H9 (cell line): ENCODE results near the gene FREM1. TPM values are rescaled to one million over a fixed set of nuclear protein-coding genes. Genes with fewer than 3 reads are reported as not detected.

Source experiments
- DNase-seq: peaks from one replicate; pipeline ENCODE4 v3.0.0-alpha.2; 2017
- H2AFZ ChIP-seq: one replicate; pipeline ENCODE4 v1.6.1; 2013; ENCODE audit warnings: mild to moderate bottlenecking, low read length, control low read depth, moderate library complexity
- H2AK5ac ChIP-seq: 2 replicates; pipeline ENCODE4 v1.6.1; 2013; ENCODE audit warnings: low read length, control low read depth, mixed read lengths; ENCODE audit not compliant: insufficient read length
- H2BK120ac ChIP-seq: one replicate; pipeline ENCODE4 v1.6.1; 2013; ENCODE audit warnings: low read depth, mild to moderate bottlenecking, low read length, control low read depth, inconsistent platforms; ENCODE audit not compliant: poor library complexity, severe bottlenecking
- H2BK12ac ChIP-seq: 2 replicates; pipeline ENCODE4 v1.6.1; 2013; ENCODE audit warnings: low read length, control low read depth, mixed read lengths, low read depth; ENCODE audit not compliant: insufficient read length
- H2BK15ac ChIP-seq: 2 replicates; pipeline ENCODE4 v1.6.1; 2013; ENCODE audit warnings: low read depth, low read length, control low read depth
- H2BK20ac ChIP-seq: one replicate; pipeline ENCODE4 v1.6.1; 2013; ENCODE audit warnings: low read depth, mild to moderate bottlenecking, low read length, control low read depth, inconsistent platforms; ENCODE audit not compliant: poor library complexity, severe bottlenecking
- H2BK5ac ChIP-seq: 2 replicates; pipeline ENCODE4 v1.6.1; 2013; ENCODE audit warnings: low read length, control low read depth, mixed read lengths; ENCODE audit not compliant: insufficient read length
- H3K14ac ChIP-seq: 2 replicates; pipeline ENCODE4 v1.6.1; 2013; ENCODE audit warnings: low read length, control low read depth; ENCODE audit not compliant: insufficient read depth
- H3K18ac ChIP-seq: 2 replicates; pipeline ENCODE4 v1.6.1; 2013; ENCODE audit warnings: low read depth, mild to moderate bottlenecking, mixed read lengths, low read length, control low read depth; ENCODE audit not compliant: insufficient read length
- H3K23ac ChIP-seq: 2 replicates; pipeline ENCODE4 v1.6.1; 2013; ENCODE audit warnings: low read length, control low read depth, mixed read lengths, low read depth; ENCODE audit not compliant: insufficient read length
- H3K23me2 ChIP-seq: 2 replicates; pipeline ENCODE4 v1.6.1; 2013; ENCODE audit warnings: low read depth, mild to moderate bottlenecking, mixed read lengths, low read length, control low read depth; ENCODE audit not compliant: insufficient read length, poor library complexity, severe bottlenecking
- H3K27ac ChIP-seq: 2 replicates; pipeline ENCODE4 v1.5.1; 2013; ENCODE audit warnings: low read length, control low read depth, mixed read lengths, low read depth; ENCODE audit not compliant: insufficient read length
- H3K27me3 ChIP-seq: 2 replicates; pipeline ENCODE4 v1.6.1; 2013; ENCODE audit warnings: low read length, control low read depth, inconsistent platforms; ENCODE audit not compliant: insufficient read depth
- H3K4ac ChIP-seq: 2 replicates; pipeline ENCODE4 v1.6.1; 2013; ENCODE audit warnings: low read depth, mild to moderate bottlenecking, control low read depth, inconsistent platforms, low read length, moderate library complexity
- H3K4me1 ChIP-seq: 2 replicates; pipeline ENCODE4 v1.6.1; 2013; ENCODE audit warnings: low read length, control low read depth, inconsistent platforms; ENCODE audit not compliant: insufficient read depth
- H3K4me2 ChIP-seq: 2 replicates; pipeline ENCODE4 v1.6.1; 2013; ENCODE audit warnings: low read length, control low read depth, mixed read lengths; ENCODE audit not compliant: insufficient read length, insufficient read depth
- H3K56ac ChIP-seq: 2 replicates; pipeline ENCODE4 v1.6.1; 2013; ENCODE audit warnings: low read depth, mild to moderate bottlenecking, mixed read lengths, low read length, control low read depth; ENCODE audit not compliant: insufficient read length
- H3K79me1 ChIP-seq: 2 replicates; pipeline ENCODE4 v1.6.1; 2013; ENCODE audit warnings: low read depth, mild to moderate bottlenecking, moderate library complexity, low read length, control low read depth, inconsistent platforms; ENCODE audit not compliant: insufficient read depth, poor library complexity, severe bottlenecking
- H3K79me2 ChIP-seq: 2 replicates; pipeline ENCODE4 v1.6.1; 2013; ENCODE audit warnings: low read length, control low read depth, inconsistent platforms; ENCODE audit not compliant: insufficient read depth
- H3K9ac ChIP-seq: 2 replicates; pipeline ENCODE4 v1.6.1; 2013; ENCODE audit warnings: low read length, control low read depth, mixed read lengths; ENCODE audit not compliant: insufficient read length; ENCODE audit errors: extremely low read depth
- H3K9me3 ChIP-seq: one replicate; pipeline ENCODE4 v1.6.1; 2013; ENCODE audit warnings: low read depth, low read length, inconsistent platforms; ENCODE audit not compliant: control insufficient read depth
- H3T11ph ChIP-seq: one replicate; pipeline ENCODE4 v1.6.1; 2013; ENCODE audit warnings: mild to moderate bottlenecking, low read length, control low read depth, inconsistent platforms
- H4K20me1 ChIP-seq: one replicate; pipeline ENCODE4 v1.6.1; 2013; ENCODE audit not compliant: control insufficient read depth, insufficient read length, insufficient read depth
- H4K5ac ChIP-seq: 2 replicates; pipeline ENCODE4 v1.6.1; 2013; ENCODE audit warnings: low read depth, mild to moderate bottlenecking, mixed read lengths, low read length, control low read depth; ENCODE audit not compliant: insufficient read length
- H4K8ac ChIP-seq: replicated peaks from 2 replicates; pipeline ENCODE4 v1.6.1; 2013; ENCODE audit warnings: low read length, control low read depth, mixed read lengths, low read depth; ENCODE audit not compliant: insufficient read length
- H4K91ac ChIP-seq: 2 replicates; pipeline ENCODE4 v1.6.1; 2013; ENCODE audit warnings: low read depth, mild to moderate bottlenecking, moderate library complexity, mixed read lengths, low read length, control low read depth; ENCODE audit not compliant: insufficient read length
- H3K27ac Mint-ChIP-seq, 3 experiments: 2 replicates in 2 of 3; 3 replicates in 1 of 3; pipeline ENCODE4 v1.8.0; 2020 to 2021; ENCODE audit warnings: mixed read lengths in 3 of 3, mild to moderate bottlenecking in 1 of 3, moderate library complexity in 1 of 3
- H3K27me3 Mint-ChIP-seq: 2 replicates; pipeline ENCODE4 v1.8.0; 2021; ENCODE audit warnings: low read depth, mild to moderate bottlenecking, moderate library complexity, mixed read lengths
- H3K36me3 Mint-ChIP-seq, 3 experiments: 2 replicates in 2 of 3; 3 replicates in 1 of 3; pipeline ENCODE4 v1.8.0; 2020 to 2021; ENCODE audit warnings: low read depth in 3 of 3, mixed read lengths in 3 of 3; ENCODE audit not compliant: insufficient read depth in 1 of 3
- H3K4me1 Mint-ChIP-seq, 2 experiments: 2 replicates each; pipeline ENCODE4 v1.8.0; 2020; ENCODE audit warnings: mixed read lengths in 2 of 2
- H3K4me3 Mint-ChIP-seq, 2 experiments: 2 replicates in 1 of 2; 3 replicates in 1 of 2; pipeline ENCODE4 v1.8.0; 2020 to 2021; ENCODE audit warnings: mild to moderate bottlenecking in 2 of 2, mixed read lengths in 2 of 2, moderate library complexity in 1 of 2
- H3K9me3 Mint-ChIP-seq, 2 experiments: 2 replicates in 1 of 2; 3 replicates in 1 of 2; pipeline ENCODE4 v1.8.0; 2020; ENCODE audit warnings: mild to moderate bottlenecking in 2 of 2, mixed read lengths in 2 of 2, moderate library complexity in 1 of 2
- CTCF ChIP-seq: fragments of 200-600 bp; sonication (generic); conservative IDR thresholded peaks from 3 replicates; pipeline ENCODE4 v1.8.0; 2021; ENCODE audit warnings: antibody characterized with exemption, mild to moderate bottlenecking
- WGBS: extraction: QIAGEN DNeasy Blood & Tissue Kit; methylation state at CpG from one replicate; pipeline ENCODE4 v1.1.7; 2013; ENCODE audit warnings: missing lambda C conversion rate, low lambda C conversion rate, mixed read lengths; ENCODE audit not compliant: insufficient read length; ENCODE audit errors: extremely low coverage; 5-methylcytosine and 5-hydroxymethylcytosine counted together
- total RNA-seq: library from RNA; stranded (reverse); gene quantifications from 2 replicates; pipeline ENCODE4 v1.2.1, GENCODE V29; 2021

Gene FREM1
- total RNA-seq, 1 experiment from 2014 or later, result 0.44 TPM

- no peak overlapping the region for H2BK20ac ChIP-seq
- no peak overlapping the region for H3K18ac ChIP-seq
- H3K4me2 ChIP-seq, result no peak overlapping the region
- WGBS, result no CpG with 5 or more reads among the region's 2 CpGs
- no peaks in the 10 kb centered on the region for H3K4me1 ChIP-seq
- no peaks in the 10 kb centered on the region for H3K9me3 Mint-ChIP-seq
- H3K9ac ChIP-seq, result no peak overlapping the region
- no peak overlapping the region for H3K23ac ChIP-seq
- no peaks in the 10 kb centered on the region for H3K27me3 Mint-ChIP-seq
- no peaks in the 10 kb centered on the region for H3K79me1 ChIP-seq
- H2BK120ac ChIP-seq, result no peak overlapping the region
- no peak overlapping the region for H2BK15ac ChIP-seq
- no peaks in the 10 kb centered on the region for H3K23me2 ChIP-seq
- no peak overlapping the region for H2AK5ac ChIP-seq
- TF ChIP-seq CTCF, result no peak
- no peak overlapping the region for H2BK5ac ChIP-seq
- peaks cover 15 to 24% of the 10 kb centered on the region in 2 experiments for H3K4me1 Mint-ChIP-seq
- no peak overlapping the region for H3T11ph ChIP-seq
- no peak overlapping the region for H4K5ac ChIP-seq
- no peak overlapping the region for H3K27ac ChIP-seq
- H3K36me3 Mint-ChIP-seq, result no peaks in the 10 kb centered on the region
- H3K4me3 Mint-ChIP-seq, result no peak overlapping the region
- no peak overlapping the region for H2BK12ac ChIP-seq
- H3K27ac Mint-ChIP-seq, result no peak overlapping the region
- H2AFZ ChIP-seq, result no peak overlapping the region
- no peaks in the 10 kb centered on the region for H4K20me1 ChIP-seq
- no peak overlapping the region for H4K91ac ChIP-seq
- no peak overlapping the region for H4K8ac ChIP-seq
- H3K27me3 ChIP-seq, result no peaks in the 10 kb centered on the region
- H3K14ac ChIP-seq, result no peak overlapping the region
- H3K9me3 ChIP-seq, result no peaks in the 10 kb centered on the region
- no peak for DNase-seq
- no peak overlapping the region for H3K56ac ChIP-seq
- H3K79me2 ChIP-seq, result no peaks in the 10 kb centered on the region
- no peak overlapping the region for H3K4ac ChIP-seq
Observed at GRCh38 chr9:14937216-14937615, 27.0 kb upstream of the FREM1 start.
